Keratinocyte (primary cell): Measurements from ENCODE around the gene GJD4. TPM values are rescaled to one million over a fixed set of nuclear protein-coding genes. Genes with fewer than 3 reads are reported as not detected.

Experiments
- DNase-seq: peaks from one replicate; pipeline ENCODE4 v3.0.0-alpha.2; 2011; ENCODE audit warnings: low read depth, missing footprints, low spot score
- FAIRE-seq: peaks from 2 replicates; lab custom pipeline; 2011; peaks lifted over from hg19 to GRCh38; lab: Jason Lieb, UNC
- H2AFZ ChIP-seq: 2 replicates; pipeline ENCODE4 v1.6.0; 2012; ENCODE audit warnings: low read length, control low read depth, inconsistent platforms; ENCODE audit not compliant: control insufficient read depth
- H3K27ac ChIP-seq: 2 replicates; pipeline ENCODE4 v1.5.1; 2011; ENCODE audit warnings: low read length; ENCODE audit not compliant: control insufficient read depth, insufficient read depth
- H3K27me3 ChIP-seq: 3 replicates; pipeline ENCODE4 v1.6.0; 2011; ENCODE audit warnings: low read length; ENCODE audit not compliant: control insufficient read depth, insufficient read depth; ENCODE audit errors: extremely low read depth
- H3K36me3 ChIP-seq, 2 experiments: 2 replicates in 1 of 2; 3 replicates in 1 of 2; pipeline ENCODE4 v1.5.1; 2011; ENCODE audit warnings: low read length in 2 of 2, mild to moderate bottlenecking in 1 of 2; ENCODE audit not compliant: control insufficient read depth in 2 of 2, insufficient read depth in 2 of 2; ENCODE audit errors: extremely low read depth in 1 of 2
- H3K4me1 ChIP-seq: 3 replicates; pipeline ENCODE4 v1.5.1; 2011; ENCODE audit warnings: low read length; ENCODE audit not compliant: control insufficient read depth, insufficient read depth; ENCODE audit errors: extremely low read depth
- H3K4me2 ChIP-seq: 3 replicates; pipeline ENCODE4 v1.6.0; 2011; ENCODE audit warnings: low read depth, low read length; ENCODE audit not compliant: control insufficient read depth, insufficient read depth; ENCODE audit errors: extremely low read depth
- H3K4me3 ChIP-seq, 3 experiments: fragments of 200-600 bp in 1 of 3; sonication (generic) in 1 of 3; 2 replicates in 2 of 3; 3 replicates in 1 of 3; pipeline ENCODE4 v1.5.1; 2011 to 2016; ENCODE audit warnings: low read length in 3 of 3, mild to moderate bottlenecking in 3 of 3, control low read depth in 2 of 3, inconsistent platforms in 1 of 3, low read depth in 1 of 3, mixed read lengths in 1 of 3, mixed run types in 1 of 3, moderate library complexity in 1 of 3; ENCODE audit not compliant: control insufficient read depth in 2 of 3, insufficient read depth in 2 of 3; ENCODE audit errors: extremely low read depth in 1 of 3
- H3K79me2 ChIP-seq: 2 replicates; pipeline ENCODE4 v1.6.0; 2012; ENCODE audit warnings: low read length; ENCODE audit not compliant: control insufficient read depth, insufficient read depth
- H3K9ac ChIP-seq: 3 replicates; pipeline ENCODE4 v1.6.0; 2011; ENCODE audit warnings: low read length; ENCODE audit not compliant: control insufficient read depth, insufficient read depth; ENCODE audit errors: extremely low read depth
- H3K9me1 ChIP-seq: 3 replicates; pipeline ENCODE4 v1.6.0; 2011; ENCODE audit warnings: low read length; ENCODE audit not compliant: control insufficient read depth, insufficient read depth; ENCODE audit errors: extremely low read depth
- H3K9me3 ChIP-seq: 2 replicates; pipeline ENCODE4 v1.5.1; 2012; ENCODE audit warnings: low read depth, low read length; ENCODE audit not compliant: control insufficient read depth
- H4K20me1 ChIP-seq: 3 replicates; pipeline ENCODE4 v1.6.0; 2011; ENCODE audit warnings: low read length; ENCODE audit not compliant: control insufficient read depth, insufficient read depth; ENCODE audit errors: extremely low read depth
- EZH2 ChIP-seq: IDR thresholded peaks from one replicate; pipeline ENCODE4 v1.6.1; 2012; ENCODE audit warnings: inconsistent platforms, mild to moderate bottlenecking, low read length, moderate library complexity
- dilution Hi-C: fragments of 300-500 bp; cut with MboI; formaldehyde crosslinking; loops from one replicate; pipeline ENCODE4 v1.7.0; 2020; ENCODE audit warnings: low sequenced_read_pairs; ENCODE audit not compliant: extremely low pct_ligation_motif_present
- polyA plus RNA-seq, 5 experiments: library from polyadenylated mRNA; depleted of rRNA in 3 of 5; stranded (reverse) in 3 of 5; stranded (forward) in 1 of 5; unstranded in 1 of 5; fragments of >200 nt; gene quantifications; 1 replicate in 1 of 5; 2 replicates in 3 of 5; 3 replicates in 1 of 5; pipeline versions ENCODE4 v1.2.1 to v1.2.3, GENCODE V29; 2011 to 2012; ENCODE audit warnings: missing spikeins in 2 of 5, low read depth in 1 of 5, low replicate concordance in 1 of 5
- TF ChIP-seq, protein P1 (sequence below), 3 experiments: IDR thresholded peaks in 1 of 3; conservative IDR thresholded peaks in 1 of 3; optimal IDR thresholded peaks in 1 of 3; 2 replicates in 2 of 3; 3 replicates in 1 of 3; pipeline versions ENCODE3 to v1.5.1; 2011; ENCODE audit warnings: low read length in 3 of 3, mild to moderate bottlenecking in 3 of 3, moderate library complexity in 2 of 3, control low read depth in 1 of 3, inconsistent platforms in 1 of 3; ENCODE audit not compliant: insufficient read depth in 2 of 3; ENCODE audit errors: extremely low read depth in 1 of 3

Gene GJD4
- polyA plus RNA-seq, 1 donor (not counting 4 experiments of a cell fraction or from before 2014, with no cell fraction given), result not detected

DNA sequence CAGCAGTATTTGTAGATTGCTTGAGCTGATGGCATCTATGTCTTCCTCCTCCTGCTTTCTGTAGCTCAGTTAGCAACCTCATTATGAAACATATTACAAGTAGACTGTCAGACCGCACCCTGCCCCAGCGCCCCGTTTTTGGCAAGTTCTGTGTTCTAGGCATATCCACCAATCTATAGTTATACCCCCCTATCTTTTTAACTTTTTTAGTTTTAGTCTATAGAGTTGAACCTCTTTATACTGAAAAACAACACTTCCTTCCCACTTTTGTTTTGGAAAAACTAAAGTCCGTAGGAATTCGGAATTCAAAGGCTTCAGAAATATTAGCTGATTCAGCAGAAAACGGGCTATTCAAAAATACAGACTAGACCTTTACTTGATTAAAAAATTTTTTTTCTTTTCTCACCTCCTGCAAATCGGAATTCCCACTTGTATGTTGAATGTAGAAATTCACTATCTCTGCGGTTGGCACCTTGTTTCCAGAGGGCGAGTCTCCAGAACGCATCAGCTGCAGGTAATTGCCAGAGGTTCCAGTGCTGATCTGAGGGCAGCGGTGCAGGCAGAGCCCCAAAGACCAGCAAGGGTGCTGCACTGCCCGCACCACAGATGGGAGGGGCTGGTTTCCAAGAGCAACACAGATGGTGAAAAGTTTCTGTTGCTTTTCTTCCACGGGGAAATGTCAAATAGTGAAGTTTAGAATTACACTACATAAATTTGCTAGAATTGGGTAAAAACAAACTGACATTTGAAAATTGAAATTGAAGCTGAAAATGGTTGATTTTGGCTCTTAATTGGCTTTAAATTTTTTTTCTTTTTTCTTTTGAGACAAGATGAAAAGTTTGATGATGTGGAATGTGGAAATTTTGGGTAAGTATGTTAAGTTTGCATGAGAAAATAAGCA, 39.2 kb downstream of the GJD4 start:
- Histone ChIP-seq H3K9me3 (no peaks in the 10 kb centered on the region), H3K79me2 (peaks cover 3% of the 10 kb centered on the region), H3K27ac (no peak overlapping the region), H3K4me3 (peak overlapping the region in 2 of 3 experiments; percentile 65 to 78), H3K36me3 (no peaks in the 10 kb centered on the region), H2AFZ (no peak overlapping the region), H3K27me3 (peaks cover 5% of the 10 kb centered on the region), H3K4me2 (peak overlapping the region; percentile 94), H3K9me1 (no peaks in the 10 kb centered on the region), H3K9ac (no peak overlapping the region), H4K20me1 (no peaks in the 10 kb centered on the region), H3K4me1 (peaks cover 16% of the 10 kb centered on the region)
- dilution Hi-C loops, result loop anchor here (25.0 kb wide), 1 partner anchor 1143 kb away; no protein-coding TSS in a partner anchor
- no peak for DNase-seq
- FAIRE-seq, result peak; percentile 5
- no peak for TF ChIP-seq EZH2
- TF ChIP-seq, protein P1, sequence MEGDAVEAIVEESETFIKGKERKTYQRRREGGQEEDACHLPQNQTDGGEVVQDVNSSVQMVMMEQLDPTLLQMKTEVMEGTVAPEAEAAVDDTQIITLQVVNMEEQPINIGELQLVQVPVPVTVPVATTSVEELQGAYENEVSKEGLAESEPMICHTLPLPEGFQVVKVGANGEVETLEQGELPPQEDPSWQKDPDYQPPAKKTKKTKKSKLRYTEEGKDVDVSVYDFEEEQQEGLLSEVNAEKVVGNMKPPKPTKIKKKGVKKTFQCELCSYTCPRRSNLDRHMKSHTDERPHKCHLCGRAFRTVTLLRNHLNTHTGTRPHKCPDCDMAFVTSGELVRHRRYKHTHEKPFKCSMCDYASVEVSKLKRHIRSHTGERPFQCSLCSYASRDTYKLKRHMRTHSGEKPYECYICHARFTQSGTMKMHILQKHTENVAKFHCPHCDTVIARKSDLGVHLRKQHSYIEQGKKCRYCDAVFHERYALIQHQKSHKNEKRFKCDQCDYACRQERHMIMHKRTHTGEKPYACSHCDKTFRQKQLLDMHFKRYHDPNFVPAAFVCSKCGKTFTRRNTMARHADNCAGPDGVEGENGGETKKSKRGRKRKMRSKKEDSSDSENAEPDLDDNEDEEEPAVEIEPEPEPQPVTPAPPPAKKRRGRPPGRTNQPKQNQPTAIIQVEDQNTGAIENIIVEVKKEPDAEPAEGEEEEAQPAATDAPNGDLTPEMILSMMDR (optimal IDR thresholded peaks at IDR 0.05 in 1 of 3, IDR thresholded peaks at IDR 0.05 in 1 of 3, conservative IDR thresholded peaks at IDR 0.05 in 1 of 3; ENCODE audit: extremely low read depth in 1 of 3, insufficient read depth in 2 of 3, low read length in 3 of 3), result no peak

- H3K27ac ChIP-seq, result no peak overlapping the region
- H4K20me1 ChIP-seq, result no peaks in the 10 kb centered on the region
- no peak overlapping the region for H2AFZ ChIP-seq
- H3K4me2 ChIP-seq, result no peak overlapping the region
- no peak overlapping the region for H3K9ac ChIP-seq
- TF ChIP-seq EZH2, result no peak
- TF ChIP-seq, protein P1 (optimal IDR thresholded peaks at IDR 0.05 in 1 of 3, IDR thresholded peaks at IDR 0.05 in 1 of 3, conservative IDR thresholded peaks at IDR 0.05 in 1 of 3; ENCODE audit: extremely low read depth in 1 of 3, insufficient read depth in 2 of 3, low read length in 3 of 3), result no peak
- H3K27me3 ChIP-seq, result no peaks in the 10 kb centered on the region
- no peaks in the 10 kb centered on the region for H3K9me3 ChIP-seq
- H3K4me3 ChIP-seq, result no peak overlapping the region
- H3K9me1 ChIP-seq, result no peaks in the 10 kb centered on the region
- DNase-seq, result no peak
- no peaks in the 10 kb centered on the region for H3K36me3 ChIP-seq
- H3K4me1 ChIP-seq, result peaks cover 3% of the 10 kb centered on the region
- no peak for FAIRE-seq
- dilution Hi-C loops, result no loop called here
- H3K79me2 ChIP-seq, result no peaks in the 10 kb centered on the region
These were observed 45.8 kb downstream of the GJD4 start for GRCh38 chr10:35650894-35651293.
